K562 (cell line): ENCODE measurements around the gene NAA11. TPM values are rescaled to one million over a fixed set of nuclear protein-coding genes. Genes with fewer than 3 reads are reported as not detected.

Experiments
- DMBX1 ChIP-seq: fragments of 250-450 bp; sonication (Bioruptor Pico); IDR thresholded peaks from 2 replicates; pipeline ENCODE4 v1.8.0; 2022; ENCODE audit warnings: inconsistent platforms, mild to moderate bottlenecking, moderate library complexity, borderline replicate concordance
- HDAC1 ChIP-seq, 2 experiments: fragments of 450-650 bp; IDR thresholded peaks; 2 replicates each; pipeline ENCODE4 v1.6.1; 2016 to 2017; ENCODE audit warnings: inconsistent platforms in 1 of 2, mild to moderate bottlenecking in 1 of 2, moderate library complexity in 1 of 2
- RCOR1 ChIP-seq, 2 experiments: IDR thresholded peaks; 2 replicates each; pipeline ENCODE4 v1.6.1; 2012; ENCODE audit warnings: low read depth in 2 of 2, low read length in 2 of 2, borderline replicate concordance in 1 of 2, improper control_type of control experiment in 1 of 2
- RUNX1 ChIP-seq: sonication (generic); IDR thresholded peaks from 2 replicates; pipeline ENCODE4 v1.6.1; 2016; ENCODE audit warnings: antibody characterized with exemption, low read depth
- TRIM24 ChIP-seq, 2 experiments: fragments of 450-650 bp; IDR thresholded peaks; 2 replicates each; pipeline ENCODE4 v1.6.1; 2016
- polyA plus RNA-seq, 8 experiments: library from polyadenylated mRNA; depleted of rRNA in 4 of 8; stranded (reverse) in 5 of 8; unstranded in 3 of 8; fragments of >200 nt; fragmentation: Nextera tagmentation in 2 of 8; fragmentation: Illumina TruSeq in 1 of 8; extraction: Ambion mirVana in 2 of 8; extraction: Trizol in 1 of 8; gene quantifications; 2 replicates each; pipeline versions ENCODE4 v1.2.1 to v1.2.3, GENCODE V29; 2011 to 2014; ENCODE audit warnings: inconsistent platforms in 1 of 8, missing spikeins in 1 of 8
- total RNA-seq, 7 experiments: library from RNA; depleted of rRNA in 6 of 7; stranded (reverse); fragments of >200 nt in 6 of 7; fragmentation: Illumina TruSeq in 2 of 7; extraction: Trizol in 2 of 7; gene quantifications; 2 replicates each; pipeline versions ENCODE4 v1.2.1 to v1.2.3, GENCODE V29; 2011 to 2021; ENCODE audit warnings: low replicate concordance in 1 of 7
- TF ChIP-seq, protein P1 (sequence below), 2 experiments: IDR thresholded peaks; 2 replicates each; pipeline ENCODE4 v1.6.1; 2012; ENCODE audit warnings: improper control_type of control experiment in 2 of 2, low read depth in 2 of 2, low read length in 2 of 2, borderline replicate concordance in 1 of 2
- TF ChIP-seq, protein P2 (sequence below): IDR thresholded peaks from 2 replicates; pipeline ENCODE4 v1.6.1; 2011; ENCODE audit not compliant: insufficient read length; ENCODE audit errors: extremely low read depth
- TF ChIP-seq, protein P3 (sequence below): fragments of 250-450 bp; sonication (Bioruptor Pico); IDR thresholded peaks from 2 replicates; pipeline ENCODE4 v1.6.1; 2021; ENCODE audit warnings: mild to moderate bottlenecking
- TF ChIP-seq, protein P4 (sequence below): fragments of 450-650 bp; IDR thresholded peaks from 2 replicates; pipeline ENCODE4 v1.6.1; 2017; ENCODE audit warnings: mild to moderate bottlenecking, moderate library complexity
- TF ChIP-seq, protein P5 (sequence below): IDR thresholded peaks from 3 replicates; pipeline ENCODE4 v1.6.1; 2011; ENCODE audit warnings: borderline replicate concordance, mild to moderate bottlenecking, moderate library complexity; ENCODE audit not compliant: insufficient read length; ENCODE audit errors: extremely low read depth

The NAA11 gene
- total and polyA plus RNA-seq, 9 of the 15 experiments (the other 6 are each of a cell fraction or from before 2014, with no cell fraction given), result 17.1 to 34.6 (median 23.1) TPM

DNA sequence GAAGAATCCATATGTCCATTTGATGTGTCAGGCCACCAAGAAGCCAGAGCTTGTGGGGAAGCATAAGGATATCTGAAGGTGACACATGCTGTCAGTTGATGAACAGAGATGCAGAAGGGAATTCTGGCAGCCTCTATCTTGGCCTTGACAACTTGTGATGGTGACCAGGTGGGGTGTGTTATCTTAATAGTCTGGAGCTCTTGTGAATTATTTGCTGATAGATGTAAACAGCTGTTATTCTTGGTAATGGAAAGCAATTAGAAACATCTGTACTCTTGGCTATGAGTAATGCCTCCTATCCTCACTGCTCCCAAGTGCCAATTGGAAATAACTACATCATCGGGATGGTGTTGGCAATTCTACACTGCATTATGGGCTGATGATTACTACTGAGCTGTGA, 51.9 kb downstream of the NAA11 start (continued):
- TF ChIP-seq, protein P1, sequence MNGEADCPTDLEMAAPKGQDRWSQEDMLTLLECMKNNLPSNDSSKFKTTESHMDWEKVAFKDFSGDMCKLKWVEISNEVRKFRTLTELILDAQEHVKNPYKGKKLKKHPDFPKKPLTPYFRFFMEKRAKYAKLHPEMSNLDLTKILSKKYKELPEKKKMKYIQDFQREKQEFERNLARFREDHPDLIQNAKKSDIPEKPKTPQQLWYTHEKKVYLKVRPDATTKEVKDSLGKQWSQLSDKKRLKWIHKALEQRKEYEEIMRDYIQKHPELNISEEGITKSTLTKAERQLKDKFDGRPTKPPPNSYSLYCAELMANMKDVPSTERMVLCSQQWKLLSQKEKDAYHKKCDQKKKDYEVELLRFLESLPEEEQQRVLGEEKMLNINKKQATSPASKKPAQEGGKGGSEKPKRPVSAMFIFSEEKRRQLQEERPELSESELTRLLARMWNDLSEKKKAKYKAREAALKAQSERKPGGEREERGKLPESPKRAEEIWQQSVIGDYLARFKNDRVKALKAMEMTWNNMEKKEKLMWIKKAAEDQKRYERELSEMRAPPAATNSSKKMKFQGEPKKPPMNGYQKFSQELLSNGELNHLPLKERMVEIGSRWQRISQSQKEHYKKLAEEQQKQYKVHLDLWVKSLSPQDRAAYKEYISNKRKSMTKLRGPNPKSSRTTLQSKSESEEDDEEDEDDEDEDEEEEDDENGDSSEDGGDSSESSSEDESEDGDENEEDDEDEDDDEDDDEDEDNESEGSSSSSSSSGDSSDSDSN (IDR thresholded peaks at IDR 0.05; ENCODE audit: borderline replicate concordance in 1 of 2, low read depth in 2 of 2, low read length in 2 of 2), result no peak
- no peak for TF ChIP-seq RCOR1 (IDR thresholded peaks at IDR 0.05; ENCODE audit: borderline replicate concordance in 1 of 2, low read depth in 2 of 2, low read length in 2 of 2)
- TF ChIP-seq DMBX1 (CRISPR knock-in tag), result no peak
- TF ChIP-seq HDAC1 (IDR thresholded peaks at IDR 0.05), result no peak
- TF ChIP-seq, protein P2, sequence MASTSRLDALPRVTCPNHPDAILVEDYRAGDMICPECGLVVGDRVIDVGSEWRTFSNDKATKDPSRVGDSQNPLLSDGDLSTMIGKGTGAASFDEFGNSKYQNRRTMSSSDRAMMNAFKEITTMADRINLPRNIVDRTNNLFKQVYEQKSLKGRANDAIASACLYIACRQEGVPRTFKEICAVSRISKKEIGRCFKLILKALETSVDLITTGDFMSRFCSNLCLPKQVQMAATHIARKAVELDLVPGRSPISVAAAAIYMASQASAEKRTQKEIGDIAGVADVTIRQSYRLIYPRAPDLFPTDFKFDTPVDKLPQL, result no peak
- TF ChIP-seq, protein P3, sequence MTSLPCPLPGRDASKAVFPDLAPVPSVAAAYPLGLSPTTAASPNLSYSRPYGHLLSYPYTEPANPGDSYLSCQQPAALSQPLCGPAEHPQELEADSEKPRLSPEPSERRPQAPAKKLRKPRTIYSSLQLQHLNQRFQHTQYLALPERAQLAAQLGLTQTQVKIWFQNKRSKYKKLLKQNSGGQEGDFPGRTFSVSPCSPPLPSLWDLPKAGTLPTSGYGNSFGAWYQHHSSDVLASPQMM, result no peak
- TF ChIP-seq, protein P4, sequence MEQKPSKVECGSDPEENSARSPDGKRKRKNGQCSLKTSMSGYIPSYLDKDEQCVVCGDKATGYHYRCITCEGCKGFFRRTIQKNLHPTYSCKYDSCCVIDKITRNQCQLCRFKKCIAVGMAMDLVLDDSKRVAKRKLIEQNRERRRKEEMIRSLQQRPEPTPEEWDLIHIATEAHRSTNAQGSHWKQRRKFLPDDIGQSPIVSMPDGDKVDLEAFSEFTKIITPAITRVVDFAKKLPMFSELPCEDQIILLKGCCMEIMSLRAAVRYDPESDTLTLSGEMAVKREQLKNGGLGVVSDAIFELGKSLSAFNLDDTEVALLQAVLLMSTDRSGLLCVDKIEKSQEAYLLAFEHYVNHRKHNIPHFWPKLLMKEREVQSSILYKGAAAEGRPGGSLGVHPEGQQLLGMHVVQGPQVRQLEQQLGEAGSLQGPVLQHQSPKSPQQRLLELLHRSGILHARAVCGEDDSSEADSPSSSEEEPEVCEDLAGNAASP, result no peak
- no peak for TF ChIP-seq TRIM24 (IDR thresholded peaks at IDR 0.05)
- no peak for TF ChIP-seq RUNX1
- TF ChIP-seq, protein P5, sequence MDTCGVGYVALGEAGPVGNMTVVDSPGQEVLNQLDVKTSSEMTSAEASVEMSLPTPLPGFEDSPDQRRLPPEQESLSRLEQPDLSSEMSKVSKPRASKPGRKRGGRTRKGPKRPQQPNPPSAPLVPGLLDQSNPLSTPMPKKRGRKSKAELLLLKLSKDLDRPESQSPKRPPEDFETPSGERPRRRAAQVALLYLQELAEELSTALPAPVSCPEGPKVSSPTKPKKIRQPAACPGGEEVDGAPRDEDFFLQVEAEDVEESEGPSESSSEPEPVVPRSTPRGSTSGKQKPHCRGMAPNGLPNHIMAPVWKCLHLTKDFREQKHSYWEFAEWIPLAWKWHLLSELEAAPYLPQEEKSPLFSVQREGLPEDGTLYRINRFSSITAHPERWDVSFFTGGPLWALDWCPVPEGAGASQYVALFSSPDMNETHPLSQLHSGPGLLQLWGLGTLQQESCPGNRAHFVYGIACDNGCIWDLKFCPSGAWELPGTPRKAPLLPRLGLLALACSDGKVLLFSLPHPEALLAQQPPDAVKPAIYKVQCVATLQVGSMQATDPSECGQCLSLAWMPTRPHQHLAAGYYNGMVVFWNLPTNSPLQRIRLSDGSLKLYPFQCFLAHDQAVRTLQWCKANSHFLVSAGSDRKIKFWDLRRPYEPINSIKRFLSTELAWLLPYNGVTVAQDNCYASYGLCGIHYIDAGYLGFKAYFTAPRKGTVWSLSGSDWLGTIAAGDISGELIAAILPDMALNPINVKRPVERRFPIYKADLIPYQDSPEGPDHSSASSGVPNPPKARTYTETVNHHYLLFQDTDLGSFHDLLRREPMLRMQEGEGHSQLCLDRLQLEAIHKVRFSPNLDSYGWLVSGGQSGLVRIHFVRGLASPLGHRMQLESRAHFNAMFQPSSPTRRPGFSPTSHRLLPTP, result no peak
